ENCODE measurements around the gene MARCO. TPM values are rescaled to one million over a fixed set of nuclear protein-coding genes. Genes with fewer than 3 reads are reported as not detected.
A peak's percentile ranks its signal among the peaks of the same experiment; 100 is the strongest.

Gene MARCO
- total RNA-seq, 4 donors from 2014 or later: 3.3 to 8.2 (median 4.0) TPM

DNA sequence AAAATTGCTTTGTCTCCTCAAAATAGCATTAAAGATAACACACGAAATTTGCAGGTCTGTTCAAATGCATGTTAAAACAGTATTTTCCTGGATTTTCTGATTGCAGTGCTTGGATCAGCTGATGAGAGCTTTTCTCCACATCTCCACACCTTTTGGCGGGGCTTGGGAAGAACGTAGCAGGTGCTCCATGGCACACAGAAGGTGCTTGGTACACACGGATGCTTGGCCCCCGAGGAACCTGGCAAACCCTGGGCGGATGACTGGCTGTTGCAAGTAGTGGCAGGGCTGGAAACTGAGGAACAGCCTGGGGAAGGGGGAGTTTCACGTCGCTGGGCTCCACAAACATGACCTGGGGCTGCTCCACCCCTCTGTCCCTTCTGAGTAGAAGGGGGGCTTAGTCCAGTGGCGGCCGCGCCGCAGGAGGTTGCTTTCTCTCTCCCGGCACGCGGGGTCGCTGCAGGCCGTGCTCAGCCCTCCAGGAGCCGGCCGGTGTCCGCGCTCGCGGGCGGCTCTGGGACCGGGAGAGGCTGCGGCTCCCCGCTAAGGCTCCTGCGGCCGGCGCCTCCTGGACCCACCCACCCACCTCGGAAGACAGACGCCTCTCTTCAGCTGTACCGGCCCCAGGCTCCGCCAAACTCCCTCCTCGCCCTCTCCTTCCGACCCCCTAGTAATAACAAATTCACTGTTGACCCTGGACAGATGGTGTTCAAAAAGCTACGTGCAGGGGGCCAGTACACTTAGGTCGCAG is 69.3 kb downstream of the MARCO start:
- Histone ChIP-seq H3K36me3 (no peaks in the 10 kb centered on the region), H3K4me1 (no peaks in the 10 kb centered on the region), H3K4me3 (no peak overlapping the region), H3K27ac (no peak overlapping the region), H3K9me3 (no peaks in the 10 kb centered on the region), H3K27me3 (no peaks in the 10 kb centered on the region)
- peak in 1 of 3 donors; percentile 41 for DNase-seq
- TF ChIP-seq POLR2A (IDR thresholded peaks at IDR 0.05): no peak
- TF ChIP-seq, protein P1, sequence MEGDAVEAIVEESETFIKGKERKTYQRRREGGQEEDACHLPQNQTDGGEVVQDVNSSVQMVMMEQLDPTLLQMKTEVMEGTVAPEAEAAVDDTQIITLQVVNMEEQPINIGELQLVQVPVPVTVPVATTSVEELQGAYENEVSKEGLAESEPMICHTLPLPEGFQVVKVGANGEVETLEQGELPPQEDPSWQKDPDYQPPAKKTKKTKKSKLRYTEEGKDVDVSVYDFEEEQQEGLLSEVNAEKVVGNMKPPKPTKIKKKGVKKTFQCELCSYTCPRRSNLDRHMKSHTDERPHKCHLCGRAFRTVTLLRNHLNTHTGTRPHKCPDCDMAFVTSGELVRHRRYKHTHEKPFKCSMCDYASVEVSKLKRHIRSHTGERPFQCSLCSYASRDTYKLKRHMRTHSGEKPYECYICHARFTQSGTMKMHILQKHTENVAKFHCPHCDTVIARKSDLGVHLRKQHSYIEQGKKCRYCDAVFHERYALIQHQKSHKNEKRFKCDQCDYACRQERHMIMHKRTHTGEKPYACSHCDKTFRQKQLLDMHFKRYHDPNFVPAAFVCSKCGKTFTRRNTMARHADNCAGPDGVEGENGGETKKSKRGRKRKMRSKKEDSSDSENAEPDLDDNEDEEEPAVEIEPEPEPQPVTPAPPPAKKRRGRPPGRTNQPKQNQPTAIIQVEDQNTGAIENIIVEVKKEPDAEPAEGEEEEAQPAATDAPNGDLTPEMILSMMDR (IDR thresholded peaks at IDR 0.05): peak in 3 of 6 experiments; percentile 33 to 46 (median 38)

DNA sequence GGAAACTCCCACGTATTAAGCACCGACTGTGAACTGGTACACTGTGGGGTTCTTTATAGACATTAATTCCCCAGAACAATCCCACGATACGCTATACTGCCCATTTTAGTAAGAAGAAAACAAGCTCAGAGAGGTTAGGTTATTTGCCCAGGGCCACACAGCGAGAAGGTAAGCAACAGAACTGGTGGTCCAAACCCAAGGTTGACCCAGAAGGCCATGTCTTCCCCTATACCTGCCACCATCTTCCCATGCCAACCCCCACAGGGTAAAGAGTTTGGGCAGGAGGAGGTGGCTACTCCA is 69.9 kb downstream of the MARCO start:
- Histone ChIP-seq H3K9me3 (no peaks in the 10 kb centered on the region), H3K36me3 (no peaks in the 10 kb centered on the region), H3K4me1 (no peaks in the 10 kb centered on the region), H3K27ac (no peak overlapping the region), H3K4me3 (no peak overlapping the region), H3K27me3 (no peaks in the 10 kb centered on the region)
- TF ChIP-seq, protein P1 (IDR thresholded peaks at IDR 0.05): no peak
- no peak for TF ChIP-seq POLR2A (IDR thresholded peaks at IDR 0.05)
- DNase-seq: no peak

DNA sequence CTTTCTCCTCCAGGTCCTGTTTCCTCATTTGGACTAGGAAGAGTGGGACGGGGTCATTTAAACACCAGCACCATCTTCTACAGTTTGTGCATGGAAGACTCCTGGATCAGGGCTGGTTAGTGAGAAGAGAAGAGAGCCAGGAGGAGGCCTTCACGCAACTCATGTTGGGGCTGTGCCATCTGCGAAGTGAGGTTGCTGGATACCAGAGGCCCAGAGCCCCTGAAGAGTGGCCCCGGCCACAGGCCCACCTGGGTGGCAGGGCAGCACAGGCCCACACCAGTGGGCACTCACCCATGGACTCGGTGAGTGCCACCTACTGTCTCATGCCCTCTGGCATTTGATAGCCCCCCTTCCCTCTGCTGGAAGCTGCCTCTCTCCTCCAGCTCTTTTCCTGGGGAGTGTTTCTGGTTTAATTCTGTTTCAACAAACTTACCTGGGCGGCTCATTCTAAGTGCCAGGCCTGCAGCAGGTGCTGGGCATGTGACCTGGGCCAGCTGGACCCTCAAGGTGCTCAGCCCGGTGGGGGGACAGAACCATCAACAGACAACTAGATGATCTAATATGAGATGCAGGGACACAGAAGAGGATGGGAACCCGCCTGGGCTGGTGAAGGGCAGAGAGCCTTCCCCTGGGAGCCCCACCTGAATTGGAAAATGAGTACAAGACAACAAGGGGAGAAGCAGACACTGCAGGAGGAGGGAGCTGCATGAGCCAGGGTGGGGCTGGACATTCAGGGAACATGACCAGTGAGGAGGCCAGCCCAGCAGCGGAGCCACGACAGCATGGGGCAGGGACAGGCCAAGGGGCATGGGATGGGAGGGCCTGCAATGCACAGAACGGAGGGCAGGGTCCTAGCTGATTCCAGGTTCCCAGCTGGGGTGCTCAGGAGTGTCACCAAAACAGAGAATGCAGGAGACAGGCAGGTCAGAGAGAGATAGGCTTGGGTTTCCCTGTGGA is 70.6 kb downstream of the MARCO start:
- Histone ChIP-seq H3K4me3 (no peak overlapping the region), H3K27ac (no peak overlapping the region), H3K9me3 (no peaks in the 10 kb centered on the region), H3K27me3 (no peaks in the 10 kb centered on the region), H3K36me3 (no peaks in the 10 kb centered on the region), H3K4me1 (no peaks in the 10 kb centered on the region)
- DNase-seq: no peak
- no peak for TF ChIP-seq POLR2A (IDR thresholded peaks at IDR 0.05)
- TF ChIP-seq, protein P1 (IDR thresholded peaks at IDR 0.05): no peak

DNA sequence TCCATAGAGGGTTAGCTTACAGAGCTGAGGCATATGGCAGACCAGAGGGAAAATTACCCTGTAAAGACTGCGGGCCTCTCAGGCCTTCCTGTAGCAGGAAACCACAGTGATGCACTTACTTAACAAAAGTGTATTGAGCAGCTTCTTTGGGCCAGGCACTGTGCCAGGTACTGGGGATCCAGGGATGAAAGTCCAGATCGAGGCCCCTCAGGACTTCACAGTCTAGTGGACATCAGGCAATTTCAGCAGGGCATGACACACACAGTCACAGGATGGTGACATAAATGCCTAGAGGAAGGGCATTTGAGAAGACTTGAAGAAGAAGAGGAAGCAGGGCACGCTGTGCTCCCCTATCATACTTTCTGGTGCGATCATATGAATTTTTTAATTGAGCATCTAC is 71.7 kb downstream of the MARCO start:
- TF ChIP-seq, protein P1 (IDR thresholded peaks at IDR 0.05): no peak
- no peak for TF ChIP-seq POLR2A (IDR thresholded peaks at IDR 0.05)
- no peak for DNase-seq
- H3K27ac ChIP-seq: no peak overlapping the region
- H3K9me3 ChIP-seq: no peaks in the 10 kb centered on the region
- no peaks in the 10 kb centered on the region for H3K36me3 ChIP-seq
- H3K4me1 ChIP-seq: no peaks in the 10 kb centered on the region
- no peaks in the 10 kb centered on the region for H3K27me3 ChIP-seq
- H3K4me3 ChIP-seq: no peak overlapping the region

DNA sequence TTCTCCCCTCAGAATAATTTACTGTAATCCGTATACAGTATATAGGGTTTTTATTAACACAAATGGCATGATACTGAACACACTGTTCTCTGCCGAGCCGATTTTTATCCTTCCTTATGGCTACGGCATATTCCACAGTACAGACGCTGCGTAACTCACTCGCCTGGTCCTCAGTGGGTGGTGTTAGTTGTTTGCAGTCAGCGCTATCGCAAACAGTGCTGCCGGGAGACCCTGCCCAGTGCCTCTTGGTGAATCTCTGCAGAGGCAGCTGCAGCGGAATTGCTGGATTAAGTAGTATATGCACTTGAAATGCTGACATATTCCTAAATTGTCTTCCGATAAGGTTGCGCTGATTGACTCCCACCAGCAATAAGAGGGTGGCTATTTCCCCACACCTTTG is 73.9 kb downstream of the MARCO start:
- H3K27me3 ChIP-seq: no peaks in the 10 kb centered on the region
- no peaks in the 10 kb centered on the region for H3K36me3 ChIP-seq
- no peak overlapping the region for H3K27ac ChIP-seq
- DNase-seq: no peak
- no peaks in the 10 kb centered on the region for H3K4me1 ChIP-seq
- TF ChIP-seq POLR2A (IDR thresholded peaks at IDR 0.05): no peak
- TF ChIP-seq, protein P1 (IDR thresholded peaks at IDR 0.05): no peak
- H3K4me3 ChIP-seq: no peak overlapping the region
- H3K9me3 ChIP-seq: no peaks in the 10 kb centered on the region
